Stimulated activated CD4-positive, alpha-beta T cell treated with anti-CD3 and anti-CD28 coated beads, Interleukin-2, amount 100 ng/mL, for 24 hours (primary cell): ENCODE measurements around the gene ING5.

Experiments used
- DNase-seq, 2 donors: peaks; one replicate each; pipeline ENCODE4 v3.0.0-alpha.2; 2020

The ING5 gene

DNA sequence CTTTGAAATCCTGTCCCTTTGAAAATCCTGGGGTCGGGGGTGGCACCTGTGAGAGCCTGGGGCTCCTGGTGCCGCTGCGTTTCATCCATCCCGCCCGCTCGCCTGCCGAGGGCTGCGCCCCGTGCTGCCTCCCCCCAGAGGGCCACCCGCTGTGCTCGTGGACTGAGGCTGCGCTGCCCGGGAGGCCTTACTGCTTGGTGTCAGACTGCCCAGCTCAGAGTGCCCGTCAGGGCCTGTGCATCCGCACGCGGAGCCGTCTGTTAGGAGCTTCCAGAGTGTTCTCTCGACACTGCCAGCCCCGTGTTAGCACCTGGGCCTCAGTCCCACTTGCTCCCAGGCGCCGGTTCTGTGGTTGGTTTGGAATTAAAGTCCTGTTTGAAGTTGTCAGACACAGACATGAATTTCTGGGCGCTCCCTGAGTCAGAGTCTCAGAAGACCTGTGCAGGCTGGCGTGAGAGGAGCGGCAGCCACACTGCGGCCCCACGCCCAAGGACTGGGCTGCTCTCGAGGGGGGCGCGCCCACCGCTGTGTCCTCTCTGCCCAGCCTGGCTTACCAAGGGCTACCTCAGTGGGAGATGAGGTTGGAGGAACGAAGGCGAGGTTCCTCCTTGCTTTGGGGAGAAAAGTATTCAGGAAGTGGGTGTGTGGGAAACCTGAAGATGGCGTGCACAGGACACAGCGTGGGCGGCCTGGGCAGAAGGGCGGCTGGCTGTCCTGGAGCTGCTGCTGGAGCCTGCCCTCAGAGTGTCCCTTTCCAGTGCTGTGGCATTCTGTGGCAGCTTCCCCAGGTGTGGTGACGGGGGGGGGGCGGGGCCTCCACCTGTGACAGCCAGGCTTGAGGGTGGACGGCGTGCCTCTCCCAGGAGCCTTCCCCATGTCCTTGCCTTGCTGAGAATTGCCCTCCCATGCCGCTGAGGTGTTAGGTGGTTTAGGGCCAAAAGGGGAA lies 29.3 kb upstream of the ING5 start:
- no peak for DNase-seq

- no peak for DNase-seq
Observed at GRCh38 chr2:241673189-241673663, 28.6 kb upstream of the ING5 start.

DNA sequence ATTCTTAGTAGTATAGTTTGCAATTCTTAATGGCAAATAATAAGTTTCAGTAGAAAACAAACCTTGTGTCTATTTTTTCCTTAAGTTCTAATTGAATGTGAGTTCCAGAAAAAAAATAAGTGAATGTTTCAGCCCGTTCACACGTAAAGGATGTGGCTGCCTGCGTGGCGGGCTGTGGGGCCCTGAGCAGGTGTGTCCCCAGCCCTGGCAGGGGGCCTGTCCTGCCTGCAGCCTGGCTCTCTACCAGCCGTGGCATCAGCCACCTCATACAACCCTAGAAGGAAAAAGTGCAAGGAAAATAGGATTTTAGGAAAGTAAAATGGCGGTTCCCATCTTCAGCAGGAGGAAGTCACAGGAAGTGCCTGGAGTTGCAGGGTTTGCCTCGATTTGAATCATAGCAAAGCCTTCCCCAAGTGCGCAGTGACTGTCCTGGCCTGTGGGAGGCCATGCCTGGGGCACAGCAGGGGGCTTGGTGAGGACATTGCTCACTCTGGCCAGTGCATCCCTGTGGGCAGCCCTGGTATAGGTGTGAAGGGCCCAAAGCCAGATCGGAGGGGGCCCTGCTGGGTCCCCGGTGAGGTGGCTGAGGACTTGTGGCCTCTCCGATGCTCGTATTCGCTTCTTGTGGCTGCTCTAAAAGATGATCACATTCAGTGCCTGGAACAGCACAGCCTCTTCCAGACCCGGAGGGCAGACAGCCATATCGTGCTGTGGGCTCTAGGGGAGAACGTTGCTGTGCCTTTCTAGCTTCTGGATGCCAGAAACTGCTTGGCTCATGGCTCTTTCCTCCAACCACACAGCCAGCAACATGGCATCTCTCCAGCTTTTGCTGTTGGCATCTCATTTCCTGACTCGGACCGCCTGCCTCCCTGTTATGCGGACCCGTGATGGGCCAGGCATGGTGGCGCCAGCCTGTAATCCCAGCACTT lies 27.8 kb upstream of the ING5 start:
- DNase-seq: no peak

DNA sequence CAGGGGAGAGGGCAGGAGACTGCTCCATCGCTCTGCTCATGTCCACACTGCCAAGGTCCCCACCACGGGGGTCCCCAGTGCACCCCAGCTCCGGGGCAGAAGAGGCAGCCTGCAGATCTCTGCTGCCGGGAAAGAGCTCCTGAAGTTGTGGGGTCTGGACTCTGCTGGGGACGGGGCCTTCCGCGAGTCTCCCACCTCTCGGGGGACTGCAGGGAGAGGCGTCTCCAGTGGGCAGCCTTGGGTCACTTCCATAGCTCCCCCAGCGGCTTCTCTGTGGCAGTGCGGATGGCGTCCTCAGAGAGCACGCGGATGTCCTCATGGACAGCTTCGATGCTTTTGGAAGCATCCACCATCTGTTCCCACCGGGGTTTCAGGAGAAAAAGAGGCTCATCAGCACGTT lies 26.0 kb upstream of the ING5 start:
- DNase-seq: no peak

- DNase-seq: no peak
Observed at GRCh38 chr2:241676665-241677064, 25.2 kb upstream of the ING5 start.

GRCh38 chr2:241677392-241677791 lies 24.4 kb upstream of the ING5 start:
- DNase-seq: no peak

GRCh38 chr2:241678307-241678706 lies 23.5 kb upstream of the ING5 start:
- DNase-seq: no peak

DNA sequence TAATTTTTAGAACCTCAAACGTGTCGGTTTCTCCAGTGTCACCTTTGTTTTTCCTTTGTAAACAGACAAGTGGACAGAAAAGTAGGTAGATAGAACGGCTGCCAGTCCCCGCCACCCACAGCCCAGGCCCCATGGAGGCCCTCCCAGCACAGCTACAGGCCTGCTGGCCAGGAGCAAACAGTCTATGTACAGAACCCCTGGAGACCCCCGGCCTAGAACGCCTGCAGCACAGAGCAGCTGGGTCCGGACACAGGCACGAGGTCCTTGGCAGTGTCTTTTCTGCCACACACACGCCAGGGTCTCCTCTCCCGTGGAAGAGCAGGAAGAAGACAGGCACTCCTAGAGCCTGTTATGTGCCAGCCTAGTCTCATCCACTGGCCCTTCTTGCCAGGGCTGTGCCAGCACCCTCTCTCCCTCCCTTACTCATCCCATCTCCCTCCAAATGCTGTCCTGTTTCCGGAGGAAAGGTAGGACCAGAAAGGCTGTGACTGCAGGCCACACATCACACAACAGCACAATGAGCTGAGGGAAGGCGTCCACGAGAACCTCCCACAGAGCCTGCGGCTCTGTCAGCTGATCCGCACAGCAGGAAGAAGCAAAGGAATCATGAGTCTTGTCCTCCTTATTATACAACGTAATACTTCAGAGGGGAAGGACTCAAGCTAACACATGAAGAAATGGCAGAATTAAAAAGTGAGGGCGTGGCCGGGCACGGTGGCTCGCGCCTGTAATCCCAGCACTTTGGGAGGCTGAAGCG lies 22.9 kb upstream of the ING5 start:
- DNase-seq: no peak

GRCh38 chr2:241680044-241680443 lies 21.8 kb upstream of the ING5 start:
- DNase-seq: no peak

DNA sequence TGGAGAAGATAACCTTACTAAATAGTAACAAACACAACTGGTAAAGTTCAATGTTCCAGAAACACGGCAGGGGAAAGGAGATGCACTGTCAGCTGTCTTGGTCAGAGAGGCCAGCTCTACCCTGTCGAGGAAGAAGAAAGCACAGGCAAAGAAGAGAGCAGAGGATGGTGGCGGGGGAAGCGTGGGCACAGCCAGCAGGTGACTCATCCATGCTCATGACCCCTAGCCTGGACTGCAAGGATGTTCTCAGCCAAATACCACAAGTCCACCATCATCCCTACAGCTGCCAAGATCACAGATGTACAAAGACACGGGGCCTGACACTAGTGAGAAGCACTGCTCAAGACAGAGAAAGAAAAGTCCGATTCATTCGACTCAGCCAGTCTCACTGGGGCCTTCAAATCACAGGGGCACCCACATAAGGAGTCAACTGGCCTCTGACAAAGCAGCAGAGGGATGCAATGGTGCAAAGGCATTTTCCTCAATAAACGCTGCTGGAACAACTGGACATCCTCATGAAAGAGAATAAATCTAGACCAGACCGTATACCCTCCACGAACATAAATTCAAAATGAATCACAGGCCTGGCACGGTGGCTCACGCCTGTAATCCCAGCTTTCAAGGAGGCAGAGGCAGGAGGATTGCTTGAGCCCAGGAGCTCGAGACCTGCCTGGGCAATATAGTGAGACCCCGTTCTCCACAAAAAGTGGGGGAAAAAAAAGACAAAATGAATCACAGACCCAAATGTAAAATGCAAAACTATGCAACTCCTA lies 20.8 kb upstream of the ING5 start:
- no peak for DNase-seq

DNA sequence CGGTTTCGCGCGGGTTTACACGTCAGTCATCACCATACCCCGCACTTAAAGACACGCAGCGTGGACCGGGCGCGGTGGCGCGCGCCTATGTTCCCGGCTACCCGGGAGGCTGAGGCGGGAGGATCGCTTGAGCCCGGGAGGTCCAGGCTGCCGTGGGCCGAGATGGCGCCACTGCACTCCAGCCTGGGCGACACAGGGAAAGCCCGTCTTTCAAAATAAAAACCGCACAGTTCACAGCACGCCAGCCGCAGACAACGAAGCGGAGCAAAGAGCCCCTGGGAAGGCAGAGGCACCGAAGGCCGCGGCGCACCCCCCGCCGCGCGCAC lies 15.6 kb upstream of the ING5 start:
- no peak for DNase-seq

DNA sequence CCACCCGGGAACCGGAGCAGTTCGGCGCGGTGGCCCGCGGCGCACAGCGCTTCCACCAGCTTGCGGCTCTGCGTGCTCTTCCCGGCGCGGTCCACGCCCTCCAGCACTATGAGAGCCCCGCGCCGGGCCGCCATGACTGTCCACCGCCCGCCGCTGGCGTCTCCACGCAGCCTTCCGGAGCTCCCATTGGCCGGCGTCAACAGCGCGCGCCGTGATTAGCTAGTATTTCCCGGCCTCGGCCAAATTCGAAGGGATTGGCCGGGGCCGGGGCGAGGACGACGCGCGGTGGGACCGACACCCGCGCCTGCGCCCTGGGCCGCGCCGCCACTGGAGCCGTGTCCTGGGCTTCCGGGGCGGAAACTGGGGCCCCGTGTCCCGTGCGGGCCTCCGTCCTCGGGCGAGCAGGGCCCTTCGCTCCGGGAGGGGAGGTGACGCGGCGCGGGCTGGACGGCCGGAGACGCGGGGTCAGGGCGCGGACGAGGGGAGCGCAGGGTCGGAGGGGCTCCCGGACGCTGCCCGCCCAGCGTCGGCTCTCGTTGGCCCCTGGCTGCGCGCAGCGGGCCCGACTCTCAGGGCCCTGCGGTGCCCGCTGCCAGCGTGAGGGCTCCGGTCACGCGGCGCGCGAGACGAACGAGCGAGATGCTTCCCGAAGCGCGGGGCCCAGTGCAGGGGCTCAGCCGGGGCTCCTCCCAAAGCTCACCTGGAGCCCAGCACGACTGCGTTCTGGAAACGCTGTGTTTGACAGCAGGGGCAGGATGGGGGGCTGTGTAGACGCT lies 15.0 kb upstream of the ING5 start, which contains the start of gene DTYMK:
Gene DTYMK, minus strand, starts transcription at position 166 of the 776 bp plus-strand sequence. Its CDS starts 32 bp downstream, at position 134.
- peak; percentile 95 to 96 for DNase-seq

GRCh38 chr2:241689306-241689705 lies 12.5 kb upstream of the ING5 start:
- no peak for DNase-seq

DNA sequence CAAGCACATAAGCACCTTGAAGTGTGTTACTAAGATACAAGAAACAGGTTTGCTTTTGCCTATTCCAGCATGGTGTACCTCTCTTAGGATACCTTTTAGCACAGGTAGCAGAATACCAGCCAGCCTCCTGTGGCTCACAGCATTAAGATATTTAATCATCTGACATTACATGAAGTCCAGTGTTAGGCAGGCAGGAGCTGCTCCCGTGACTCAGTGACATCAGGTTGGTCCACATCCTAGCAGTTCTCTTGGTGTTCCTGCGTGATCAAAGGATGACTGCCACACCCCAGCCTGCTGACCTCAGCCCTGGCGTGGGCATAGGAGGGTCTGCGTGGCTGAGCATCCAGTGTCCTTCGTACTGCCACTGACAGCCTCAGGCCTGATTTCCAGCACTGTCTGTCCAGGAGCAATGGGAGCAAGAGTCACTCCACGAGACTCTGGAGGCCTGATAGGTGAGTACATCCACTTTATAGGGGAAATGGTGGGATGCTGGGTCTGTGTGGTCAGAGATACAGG lies 11.6 kb upstream of the ING5 start:
- no peak for DNase-seq

GRCh38 chr2:241692448-241692847 lies 9.4 kb upstream of the ING5 start:
- DNase-seq: no peak

- no peak for DNase-seq
Observed at GRCh38 chr2:241695651-241696050, 6.2 kb upstream of the ING5 start.

GRCh38 chr2:241701149-241701398 lies 765 bp upstream of the ING5 start:
- no peak for DNase-seq

GRCh38 chr2:241702155-241703031 lies 554 bp downstream of the ING5 start:
- DNase-seq: peak; percentile 90 to 91

DNA sequence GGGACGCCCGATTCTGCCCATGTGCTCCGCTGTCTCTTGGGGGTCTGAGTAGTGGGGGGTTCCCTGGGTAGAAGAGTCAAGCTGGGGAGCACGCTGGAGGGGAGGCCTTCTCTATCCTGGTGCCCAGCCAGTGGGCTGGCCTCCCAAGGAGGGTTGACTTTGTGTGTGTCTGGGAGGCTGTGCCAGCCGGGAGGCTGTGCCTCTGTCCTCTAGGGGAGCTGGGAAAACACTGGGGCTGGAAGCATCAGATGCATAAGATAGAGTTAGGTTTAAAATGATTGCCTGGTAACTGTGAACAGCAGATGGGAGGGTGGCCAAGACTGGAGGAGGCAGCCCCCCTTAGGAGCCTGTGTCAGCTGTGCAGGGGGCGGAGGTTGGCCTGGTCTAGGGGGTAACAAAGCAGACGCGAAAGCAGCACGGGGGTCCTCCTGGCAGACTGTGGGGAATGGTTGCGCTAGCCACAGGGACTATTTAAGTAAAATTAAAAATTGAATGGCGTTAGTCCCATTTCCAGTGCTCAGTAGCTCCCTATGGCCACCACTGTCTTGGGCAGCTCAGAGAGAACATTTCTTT lies 1.3 kb downstream of the ING5 start:
- no peak for DNase-seq

- DNase-seq: no peak
Observed at GRCh38 chr2:241706537-241706936, 4.7 kb downstream of the ING5 start.
